HG03039 (cell line): Measurements from ENCODE around the gene RPP25L.
A peak's percentile ranks its signal among the peaks of the same experiment; 100 is the strongest.
"Not testable (repeated sequence)": the region's sequence is repeated elsewhere in the genome, so short reads cannot be mapped to it uniquely, and the experiment has no call there.

Experiments used
- ATAC-seq: cut with Tn5 transposase; IDR thresholded peaks from one replicate; pipeline ENCODE4 v1.9.1; 2021; ENCODE audit warnings: mild to moderate bottlenecking, moderate library complexity; ENCODE audit not compliant: unreplicated experiment

The RPP25L gene

GRCh38 chr9:34611811-34612787, at the start of gene RPP25L:
Gene RPP25L, minus strand, starts transcription at chr9:34612097. Its CDS starts 801 bp downstream, at chr9:34611296.
- peak; percentile 82 for ATAC-seq

- ATAC-seq, result no peak
Measured at GRCh38 chr9:34659592-34660253, 47.8 kb upstream of the RPP25L start.

- no peak for ATAC-seq
Measured at GRCh38 chr9:34658461-34658860, 46.6 kb upstream of the RPP25L start.

GRCh38 chr9:34656992-34657391, 45.1 kb upstream of the RPP25L start:
- ATAC-seq, result no peak

- ATAC-seq, result no peak
Measured at GRCh38 chr9:34655394-34655793, 43.5 kb upstream of the RPP25L start.

GRCh38 chr9:34654323-34655051, 42.6 kb upstream of the RPP25L start:
- ATAC-seq, result no peak

GRCh38 chr9:34653151-34654072, 41.5 kb upstream of the RPP25L start:
- ATAC-seq, result no peak

GRCh38 chr9:34652602-34653000, 40.7 kb upstream of the RPP25L start:
- no peak for ATAC-seq

GRCh38 chr9:34651876-34652601, 40.1 kb upstream of the RPP25L start, which contains the start of gene IL11RA:
Gene IL11RA, plus strand, starts transcription at chr9:34652185. Its CDS starts 3,033 bp downstream, at chr9:34655218.
- ATAC-seq, result no peak

- no peak for ATAC-seq
Measured at GRCh38 chr9:34651321-34651720, 39.4 kb upstream of the RPP25L start.

- ATAC-seq, result no peak
Measured at GRCh38 chr9:34650816-34651215, 38.9 kb upstream of the RPP25L start.

GRCh38 chr9:34648673-34649072, 36.8 kb upstream of the RPP25L start:
- ATAC-seq, result no peak

GRCh38 chr9:34647651-34648050, 35.8 kb upstream of the RPP25L start:
- ATAC-seq, result no peak

- ATAC-seq, result no peak
Measured at GRCh38 chr9:34647084-34647403, 35.1 kb upstream of the RPP25L start.

GRCh38 chr9:34646211-34647083, 34.5 kb upstream of the RPP25L start, which contains the start of gene GALT:
Gene GALT, plus strand, starts transcription at chr9:34646675. Its CDS starts 30 bp downstream, at chr9:34646705.
- peak; percentile 85 for ATAC-seq

GRCh38 chr9:34644766-34645314, 32.9 kb upstream of the RPP25L start:
- ATAC-seq, result no peak

- ATAC-seq, result no peak
Measured at GRCh38 chr9:34642679-34643078, 30.8 kb upstream of the RPP25L start.

GRCh38 chr9:34639322-34639721, 27.4 kb upstream of the RPP25L start:
- not testable (repeated sequence) for ATAC-seq
